SK-N-SH treated with all-trans-retinoic acid at 6 μM for 48 hours (cell line): ENCODE results near the gene XBP1.

ENCODE experiments used
- ATAC-seq: fragments of 200-7000 bp; cut with Tn5 transposase; 3 replicates; pipeline ENCODE4 v1.9.1; 2020; ENCODE audit warnings: mild to moderate bottlenecking, moderate library complexity
- CSDC2 ChIP-seq: fragments of 250-450 bp; sonication (Bioruptor Pico); IDR thresholded peaks from 2 replicates; pipeline ENCODE4 v1.5.0; 2020; ENCODE audit warnings: mild to moderate bottlenecking, moderate library complexity
- GLIS3 ChIP-seq: fragments of 250-450 bp; sonication (Bioruptor Pico); IDR thresholded peaks from 2 replicates; pipeline ENCODE4 v1.5.0; 2020; ENCODE audit warnings: mild to moderate bottlenecking, moderate library complexity
- ISL1 ChIP-seq: fragments of 250-450 bp; sonication (Bioruptor Pico); IDR thresholded peaks from 2 replicates; pipeline ENCODE4 v2.1.2; 2022; ENCODE audit warnings: mild to moderate bottlenecking, moderate library complexity
- OSR1 ChIP-seq: fragments of 250-450 bp; sonication (Bioruptor Pico); IDR thresholded peaks from 2 replicates; pipeline ENCODE4 v1.8.0; 2022; ENCODE audit warnings: moderate library complexity, mild to moderate bottlenecking, inconsistent platforms
- PPARA ChIP-seq: fragments of 250-450 bp; sonication (Bioruptor Pico); IDR thresholded peaks from 2 replicates; pipeline ENCODE4 v1.5.0; 2020; ENCODE audit warnings: mild to moderate bottlenecking, borderline replicate concordance
- RARB ChIP-seq: fragments of 250-450 bp; sonication (Bioruptor Pico); IDR thresholded peaks from 2 replicates; pipeline ENCODE4 v1.8.0; 2021; ENCODE audit warnings: mild to moderate bottlenecking, moderate library complexity
- SNAI2 ChIP-seq: fragments of 250-450 bp; sonication (Bioruptor Pico); IDR thresholded peaks from 2 replicates; pipeline ENCODE4 v1.5.0; 2020; ENCODE audit warnings: mild to moderate bottlenecking, moderate library complexity
- ZNF565 ChIP-seq: fragments of 450-650 bp; formaldehyde crosslinking; conservative IDR thresholded peaks from 2 replicates; pipeline ENCODE4 v1.5.0; 2020; ENCODE audit warnings: low read depth, mild to moderate bottlenecking, moderate library complexity
- ZNF8 ChIP-seq: fragments of 450-650 bp; formaldehyde crosslinking; IDR thresholded peaks from 2 replicates; pipeline ENCODE4 v1.5.0; 2020; ENCODE audit warnings: mild to moderate bottlenecking, moderate library complexity
- TF ChIP-seq, protein P1 (sequence below): fragments of 250-450 bp; sonication (Bioruptor Pico); IDR thresholded peaks from 2 replicates; pipeline ENCODE4 v1.8.0; 2021; ENCODE audit warnings: low read depth, mild to moderate bottlenecking, moderate library complexity, borderline replicate concordance
- TF ChIP-seq, protein P2 (sequence below): fragments of 250-450 bp; sonication (Bioruptor Pico); IDR thresholded peaks from 2 replicates; pipeline ENCODE4 v1.5.1; 2020; ENCODE audit warnings: low read depth, mild to moderate bottlenecking, moderate library complexity
- TF ChIP-seq, protein P3 (sequence below): fragments of 250-450 bp; sonication (Bioruptor Pico); IDR thresholded peaks from 2 replicates; pipeline ENCODE4 v1.5.0; 2020; ENCODE audit warnings: mild to moderate bottlenecking, moderate library complexity
- TF ChIP-seq, protein P4 (sequence below): fragments of 250-450 bp; sonication (Bioruptor Pico); IDR thresholded peaks from 2 replicates; pipeline ENCODE4 v1.5.1; 2021; ENCODE audit warnings: mild to moderate bottlenecking, moderate library complexity

Gene XBP1

DNA sequence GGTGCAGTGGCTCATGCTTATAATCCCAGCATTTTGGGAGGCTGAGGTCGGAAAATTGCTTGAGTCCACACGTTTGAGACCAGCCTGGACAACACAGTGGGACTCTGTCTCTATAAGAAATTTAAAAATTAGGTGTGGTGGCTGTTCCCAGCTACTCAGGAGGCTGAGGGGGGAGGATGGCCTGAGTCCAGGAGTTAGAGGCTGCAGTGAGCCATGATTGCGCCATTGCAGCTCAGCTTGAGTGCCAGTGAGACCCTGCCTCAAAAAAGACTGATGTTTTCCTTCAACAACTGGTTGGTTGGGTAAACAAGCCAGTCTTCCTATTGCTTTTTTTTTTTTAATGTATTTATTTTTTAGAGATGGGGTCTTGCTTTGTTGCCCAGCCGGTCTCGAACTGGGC lies 9.2 kb downstream of the XBP1 start (continued):
- TF ChIP-seq, protein P1, sequence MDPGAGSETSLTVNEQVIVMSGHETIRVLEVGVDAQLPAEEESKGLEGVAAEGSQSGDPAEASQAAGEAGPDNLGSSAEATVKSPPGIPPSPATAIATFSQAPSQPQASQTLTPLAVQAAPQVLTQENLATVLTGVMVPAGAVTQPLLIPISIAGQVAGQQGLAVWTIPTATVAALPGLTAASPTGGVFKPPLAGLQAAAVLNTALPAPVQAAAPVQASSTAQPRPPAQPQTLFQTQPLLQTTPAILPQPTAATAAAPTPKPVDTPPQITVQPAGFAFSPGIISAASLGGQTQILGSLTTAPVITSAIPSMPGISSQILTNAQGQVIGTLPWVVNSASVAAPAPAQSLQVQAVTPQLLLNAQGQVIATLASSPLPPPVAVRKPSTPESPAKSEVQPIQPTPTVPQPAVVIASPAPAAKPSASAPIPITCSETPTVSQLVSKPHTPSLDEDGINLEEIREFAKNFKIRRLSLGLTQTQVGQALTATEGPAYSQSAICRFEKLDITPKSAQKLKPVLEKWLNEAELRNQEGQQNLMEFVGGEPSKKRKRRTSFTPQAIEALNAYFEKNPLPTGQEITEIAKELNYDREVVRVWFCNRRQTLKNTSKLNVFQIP (CRISPR knock-in tag) = no peak
- TF ChIP-seq ISL1 (CRISPR knock-in tag) = no peak

DNA sequence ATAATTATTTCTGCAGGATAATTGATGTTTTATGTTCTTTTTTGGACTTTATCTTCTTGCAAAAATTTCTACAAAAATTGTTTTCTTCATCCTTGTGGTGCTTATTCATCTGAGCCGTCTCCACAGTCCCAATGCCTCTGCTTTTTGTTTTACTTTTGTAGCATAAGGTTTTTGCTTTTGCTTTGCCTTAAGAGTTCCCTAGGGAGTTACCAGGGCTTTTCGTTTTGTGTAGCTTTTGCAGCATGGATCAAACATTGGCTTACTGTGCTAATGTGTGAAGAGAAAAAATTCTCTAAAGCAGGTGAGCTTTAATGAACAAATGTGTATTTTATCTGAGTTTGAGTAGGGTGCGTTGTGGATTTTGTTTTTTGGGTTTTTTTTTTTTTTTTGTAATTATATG lies 11.8 kb downstream of the XBP1 start:
- no peak for ATAC-seq
- TF ChIP-seq GLIS3 (no peak), ZNF8 (CRISPR knock-in tag) (no peak)
- TF ChIP-seq, protein P2, sequence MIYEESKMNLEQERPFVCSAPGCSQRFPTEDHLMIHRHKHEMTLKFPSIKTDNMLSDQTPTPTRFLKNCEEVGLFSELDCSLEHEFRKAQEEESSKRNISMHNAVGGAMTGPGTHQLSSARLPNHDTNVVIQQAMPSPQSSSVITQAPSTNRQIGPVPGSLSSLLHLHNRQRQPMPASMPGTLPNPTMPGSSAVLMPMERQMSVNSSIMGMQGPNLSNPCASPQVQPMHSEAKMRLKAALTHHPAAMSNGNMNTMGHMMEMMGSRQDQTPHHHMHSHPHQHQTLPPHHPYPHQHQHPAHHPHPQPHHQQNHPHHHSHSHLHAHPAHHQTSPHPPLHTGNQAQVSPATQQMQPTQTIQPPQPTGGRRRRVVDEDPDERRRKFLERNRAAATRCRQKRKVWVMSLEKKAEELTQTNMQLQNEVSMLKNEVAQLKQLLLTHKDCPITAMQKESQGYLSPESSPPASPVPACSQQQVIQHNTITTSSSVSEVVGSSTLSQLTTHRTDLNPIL (CRISPR knock-in tag) = no peak

DNA sequence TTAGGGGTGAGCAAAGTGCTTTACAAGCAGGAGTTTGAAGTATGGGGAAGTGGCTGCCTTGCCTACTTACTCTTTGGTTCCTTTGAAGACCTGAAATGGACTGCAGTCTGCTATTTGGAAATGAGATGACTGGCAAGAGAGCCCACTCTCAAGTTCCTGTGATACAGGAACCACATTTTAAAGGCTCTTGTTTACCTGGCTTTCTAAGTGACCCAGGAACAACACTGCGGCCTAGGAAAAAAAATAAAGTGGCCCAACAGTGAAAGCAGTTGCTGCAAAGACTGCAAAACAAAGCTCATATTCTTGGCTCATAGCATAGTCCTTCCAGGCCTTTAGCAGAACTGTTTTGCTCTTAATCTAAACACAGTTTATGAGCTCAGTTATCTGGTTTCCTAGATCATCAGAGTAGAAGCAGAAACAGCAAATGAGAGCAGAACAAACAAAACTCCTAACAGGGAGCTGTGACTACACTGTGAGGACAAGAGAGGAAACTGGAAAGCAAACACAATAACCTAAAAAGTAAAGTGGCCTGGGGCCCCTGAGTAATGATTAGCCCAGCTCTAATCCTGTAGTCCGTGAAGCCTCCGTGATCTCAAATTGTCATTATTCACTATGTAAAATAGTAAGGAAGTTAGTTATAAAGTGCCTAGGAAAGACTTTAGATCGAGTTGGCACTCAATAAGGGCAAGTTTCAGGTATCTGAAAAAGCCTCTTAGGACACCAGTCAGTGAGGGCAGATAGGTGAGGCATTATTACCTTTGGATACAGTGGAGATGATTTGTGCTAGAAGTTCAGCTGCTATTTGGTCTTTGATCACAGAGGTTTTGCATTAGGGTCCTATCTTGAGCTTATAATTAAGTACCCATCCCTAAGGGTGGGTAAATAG lies 16.3 kb downstream of the XBP1 start:
- TF ChIP-seq, protein P1 (CRISPR knock-in tag) = no peak
- TF ChIP-seq, protein P2 (CRISPR knock-in tag) = no peak
- no peak for ATAC-seq

DNA sequence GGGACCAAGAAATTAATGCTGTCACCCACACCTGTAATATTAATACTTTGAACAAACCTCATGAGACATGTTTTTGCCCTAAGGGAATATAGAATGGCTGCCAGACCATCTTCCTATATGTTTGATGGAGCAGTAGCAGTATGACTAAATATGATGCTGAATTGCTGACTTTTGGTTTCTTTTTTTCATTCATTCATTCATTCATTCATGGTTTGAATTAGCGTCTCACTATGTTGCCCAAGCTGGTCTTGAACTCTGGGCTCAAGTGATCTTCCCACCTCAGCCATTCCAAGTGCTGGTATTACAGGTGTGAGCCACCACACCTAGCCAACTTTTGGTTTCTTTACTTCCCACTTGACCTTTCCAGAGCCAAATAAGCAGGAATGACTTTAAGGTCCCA lies 20.1 kb downstream of the XBP1 start:
- ATAC-seq = no peak
- TF ChIP-seq ZNF565 (CRISPR knock-in tag) (no peak), OSR1 (CRISPR knock-in tag) (no peak), RARB (CRISPR knock-in tag) (no peak), SNAI2 (CRISPR knock-in tag) (no peak), PPARA (CRISPR knock-in tag) (no peak), CSDC2 (CRISPR knock-in tag) (no peak)
- TF ChIP-seq, protein P2 (CRISPR knock-in tag) = no peak
- TF ChIP-seq, protein P3, sequence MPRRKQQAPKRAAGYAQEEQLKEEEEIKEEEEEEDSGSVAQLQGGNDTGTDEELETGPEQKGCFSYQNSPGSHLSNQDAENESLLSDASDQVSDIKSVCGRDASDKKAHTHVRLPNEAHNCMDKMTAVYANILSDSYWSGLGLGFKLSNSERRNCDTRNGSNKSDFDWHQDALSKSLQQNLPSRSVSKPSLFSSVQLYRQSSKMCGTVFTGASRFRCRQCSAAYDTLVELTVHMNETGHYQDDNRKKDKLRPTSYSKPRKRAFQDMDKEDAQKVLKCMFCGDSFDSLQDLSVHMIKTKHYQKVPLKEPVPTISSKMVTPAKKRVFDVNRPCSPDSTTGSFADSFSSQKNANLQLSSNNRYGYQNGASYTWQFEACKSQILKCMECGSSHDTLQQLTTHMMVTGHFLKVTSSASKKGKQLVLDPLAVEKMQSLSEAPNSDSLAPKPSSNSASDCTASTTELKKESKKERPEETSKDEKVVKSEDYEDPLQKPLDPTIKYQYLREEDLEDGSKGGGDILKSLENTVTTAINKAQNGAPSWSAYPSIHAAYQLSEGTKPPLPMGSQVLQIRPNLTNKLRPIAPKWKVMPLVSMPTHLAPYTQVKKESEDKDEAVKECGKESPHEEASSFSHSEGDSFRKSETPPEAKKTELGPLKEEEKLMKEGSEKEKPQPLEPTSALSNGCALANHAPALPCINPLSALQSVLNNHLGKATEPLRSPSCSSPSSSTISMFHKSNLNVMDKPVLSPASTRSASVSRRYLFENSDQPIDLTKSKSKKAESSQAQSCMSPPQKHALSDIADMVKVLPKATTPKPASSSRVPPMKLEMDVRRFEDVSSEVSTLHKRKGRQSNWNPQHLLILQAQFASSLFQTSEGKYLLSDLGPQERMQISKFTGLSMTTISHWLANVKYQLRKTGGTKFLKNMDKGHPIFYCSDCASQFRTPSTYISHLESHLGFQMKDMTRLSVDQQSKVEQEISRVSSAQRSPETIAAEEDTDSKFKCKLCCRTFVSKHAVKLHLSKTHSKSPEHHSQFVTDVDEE (CRISPR knock-in tag) = no peak
- TF ChIP-seq, protein P4, sequence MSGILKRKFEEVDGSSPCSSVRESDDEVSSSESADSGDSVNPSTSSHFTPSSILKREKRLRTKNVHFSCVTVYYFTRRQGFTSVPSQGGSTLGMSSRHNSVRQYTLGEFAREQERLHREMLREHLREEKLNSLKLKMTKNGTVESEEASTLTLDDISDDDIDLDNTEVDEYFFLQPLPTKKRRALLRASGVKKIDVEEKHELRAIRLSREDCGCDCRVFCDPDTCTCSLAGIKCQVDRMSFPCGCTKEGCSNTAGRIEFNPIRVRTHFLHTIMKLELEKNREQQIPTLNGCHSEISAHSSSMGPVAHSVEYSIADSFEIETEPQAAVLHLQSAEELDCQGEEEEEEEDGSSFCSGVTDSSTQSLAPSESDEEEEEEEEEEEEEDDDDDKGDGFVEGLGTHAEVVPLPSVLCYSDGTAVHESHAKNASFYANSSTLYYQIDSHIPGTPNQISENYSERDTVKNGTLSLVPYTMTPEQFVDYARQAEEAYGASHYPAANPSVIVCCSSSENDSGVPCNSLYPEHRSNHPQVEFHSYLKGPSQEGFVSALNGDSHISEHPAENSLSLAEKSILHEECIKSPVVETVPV (CRISPR knock-in tag) = no peak
- TF ChIP-seq, all 23 proteins: peak for 0
